MM.1S (cell line): ENCODE data around the gene C2CD2.

Experiments used
- CTCF ChIP-seq: fragments of 300-600 bp; sonication (generic); IDR thresholded peaks from 2 replicates; pipeline ENCODE4 v1.5.1; 2016; ENCODE audit warnings: antibody characterized with exemption, low read length, mixed read lengths
- EZH2 ChIP-seq: fragments of 300-600 bp; sonication (generic); optimal IDR thresholded peaks from 2 replicates; pipeline ENCODE3; 2017; ENCODE audit warnings: low read depth, mild to moderate bottlenecking, antibody characterized with exemption, low read length, mixed read lengths

- TF ChIP-seq CTCF (no peak), EZH2 (no peak)
These were observed 19.6 kb upstream of the C2CD2 start for GRCh38 chr21:41973427-41973831.
